H1 (cell line): ENCODE measurements around the gene SLC38A5.

Experiments
- EP300 ChIP-seq, 2 experiments: IDR thresholded peaks; 1 replicate in 1 of 2; 2 replicates in 1 of 2; pipeline ENCODE4 v1.6.1; 2011 to 2012; ENCODE audit warnings: low read depth in 2 of 2, low read length in 2 of 2, mild to moderate bottlenecking in 2 of 2, borderline replicate concordance in 1 of 2, inconsistent platforms in 1 of 2, moderate library complexity in 1 of 2
- POLR2A ChIP-seq, 2 experiments: IDR thresholded peaks; 1 replicate in 1 of 2; 2 replicates in 1 of 2; pipeline ENCODE4 v1.6.1; 2011; ENCODE audit warnings: low read depth in 2 of 2, low read length in 2 of 2, mild to moderate bottlenecking in 2 of 2; ENCODE audit errors: control extremely low read depth in 1 of 2
- POLR2AphosphoS5 ChIP-seq: IDR thresholded peaks from 2 replicates; pipeline ENCODE4 v1.6.1; 2011; ENCODE audit warnings: low read depth, low read length
- RFX5 ChIP-seq: IDR thresholded peaks from 2 replicates; pipeline ENCODE4 v1.6.1; 2011; ENCODE audit warnings: low read depth, low read length, improper control_type of control experiment, borderline replicate concordance
- ZNF274 ChIP-seq: IDR thresholded peaks from 2 replicates; pipeline ENCODE4 v1.7.0; 2012; ENCODE audit warnings: low read length, borderline replicate concordance; ENCODE audit errors: extremely low read depth
- TF ChIP-seq, protein P1 (sequence below), 3 experiments: IDR thresholded peaks; 1 replicate in 2 of 3; 2 replicates in 1 of 3; pipeline versions ENCODE4 v1.5.1 to v1.6.1; 2011; ENCODE audit warnings: low read length in 3 of 3, mild to moderate bottlenecking in 3 of 3, inconsistent platforms in 2 of 3, low read depth in 1 of 3, moderate library complexity in 1 of 3; ENCODE audit not compliant: insufficient read depth in 1 of 3; ENCODE audit errors: control extremely low read depth in 1 of 3

DNA sequence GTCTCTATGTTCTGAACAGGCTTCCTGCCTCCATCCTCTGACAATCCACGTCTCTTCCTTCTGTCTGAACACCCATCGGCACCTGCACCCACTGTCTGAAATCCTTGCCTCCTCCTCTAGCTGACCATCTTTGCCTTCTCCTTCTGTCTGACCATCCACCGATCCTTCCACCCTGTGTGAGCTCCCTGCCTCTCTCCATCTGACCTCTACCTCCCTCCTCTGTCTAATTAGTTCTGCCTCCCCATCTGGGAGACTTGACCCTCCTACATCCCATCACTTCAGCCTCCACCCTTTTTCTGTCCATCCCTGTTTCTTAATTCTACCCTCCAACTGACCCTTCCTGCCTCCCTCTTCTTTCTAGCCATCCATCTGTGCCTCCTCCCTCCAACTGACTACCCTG is 10.0 kb downstream of the SLC38A5 start:
- TF ChIP-seq RFX5 (no peak), POLR2AphosphoS5 (no peak), POLR2A (IDR thresholded peaks at IDR 0.05; ENCODE audit: control extremely low read depth in 1 of 2, low read depth in 2 of 2, low read length in 2 of 2) (no peak), ZNF274 (no peak), EP300 (IDR thresholded peaks at IDR 0.05; ENCODE audit: borderline replicate concordance in 1 of 2, low read depth in 2 of 2, low read length in 2 of 2) (no peak)
- TF ChIP-seq, protein P1, sequence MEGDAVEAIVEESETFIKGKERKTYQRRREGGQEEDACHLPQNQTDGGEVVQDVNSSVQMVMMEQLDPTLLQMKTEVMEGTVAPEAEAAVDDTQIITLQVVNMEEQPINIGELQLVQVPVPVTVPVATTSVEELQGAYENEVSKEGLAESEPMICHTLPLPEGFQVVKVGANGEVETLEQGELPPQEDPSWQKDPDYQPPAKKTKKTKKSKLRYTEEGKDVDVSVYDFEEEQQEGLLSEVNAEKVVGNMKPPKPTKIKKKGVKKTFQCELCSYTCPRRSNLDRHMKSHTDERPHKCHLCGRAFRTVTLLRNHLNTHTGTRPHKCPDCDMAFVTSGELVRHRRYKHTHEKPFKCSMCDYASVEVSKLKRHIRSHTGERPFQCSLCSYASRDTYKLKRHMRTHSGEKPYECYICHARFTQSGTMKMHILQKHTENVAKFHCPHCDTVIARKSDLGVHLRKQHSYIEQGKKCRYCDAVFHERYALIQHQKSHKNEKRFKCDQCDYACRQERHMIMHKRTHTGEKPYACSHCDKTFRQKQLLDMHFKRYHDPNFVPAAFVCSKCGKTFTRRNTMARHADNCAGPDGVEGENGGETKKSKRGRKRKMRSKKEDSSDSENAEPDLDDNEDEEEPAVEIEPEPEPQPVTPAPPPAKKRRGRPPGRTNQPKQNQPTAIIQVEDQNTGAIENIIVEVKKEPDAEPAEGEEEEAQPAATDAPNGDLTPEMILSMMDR (IDR thresholded peaks at IDR 0.05; ENCODE audit: control extremely low read depth in 1 of 3, insufficient read depth in 1 of 3, low read depth in 1 of 3, low read length in 3 of 3) = no peak
